NCI-H82 treated with DMSO at 0.1 percent for 48 hours (cell line): ENCODE results near the gene ZNF595.
"Not testable (repeated sequence)": the region's sequence is repeated elsewhere in the genome, so short reads cannot be mapped to it uniquely, and the experiment has no call there.

Source experiments
- DNase-seq: peaks from one replicate; lab custom pipeline; 2025; ENCODE audit not compliant: unreplicated experiment; lab: John Stamatoyannopoulos, UW

ZNF595 gene

DNA sequence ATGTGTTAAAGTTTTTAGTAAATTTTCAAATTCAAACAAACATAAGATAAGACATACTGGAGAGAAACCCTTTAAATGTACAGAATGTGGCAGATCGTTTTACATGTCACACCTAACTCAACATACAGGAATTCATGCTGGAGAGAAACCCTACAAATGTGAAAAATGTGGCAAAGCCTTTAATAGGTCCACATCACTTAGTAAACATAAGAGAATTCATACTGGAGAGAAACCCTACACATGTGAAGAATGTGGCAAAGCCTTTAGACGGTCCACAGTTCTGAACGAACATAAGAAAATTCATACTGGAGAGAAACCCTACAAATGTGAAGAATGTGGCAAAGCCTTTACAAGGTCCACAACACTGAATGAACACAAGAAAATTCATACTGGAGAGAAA lies 32.8 kb downstream of the ZNF595 start:
- no peak for DNase-seq

DNA sequence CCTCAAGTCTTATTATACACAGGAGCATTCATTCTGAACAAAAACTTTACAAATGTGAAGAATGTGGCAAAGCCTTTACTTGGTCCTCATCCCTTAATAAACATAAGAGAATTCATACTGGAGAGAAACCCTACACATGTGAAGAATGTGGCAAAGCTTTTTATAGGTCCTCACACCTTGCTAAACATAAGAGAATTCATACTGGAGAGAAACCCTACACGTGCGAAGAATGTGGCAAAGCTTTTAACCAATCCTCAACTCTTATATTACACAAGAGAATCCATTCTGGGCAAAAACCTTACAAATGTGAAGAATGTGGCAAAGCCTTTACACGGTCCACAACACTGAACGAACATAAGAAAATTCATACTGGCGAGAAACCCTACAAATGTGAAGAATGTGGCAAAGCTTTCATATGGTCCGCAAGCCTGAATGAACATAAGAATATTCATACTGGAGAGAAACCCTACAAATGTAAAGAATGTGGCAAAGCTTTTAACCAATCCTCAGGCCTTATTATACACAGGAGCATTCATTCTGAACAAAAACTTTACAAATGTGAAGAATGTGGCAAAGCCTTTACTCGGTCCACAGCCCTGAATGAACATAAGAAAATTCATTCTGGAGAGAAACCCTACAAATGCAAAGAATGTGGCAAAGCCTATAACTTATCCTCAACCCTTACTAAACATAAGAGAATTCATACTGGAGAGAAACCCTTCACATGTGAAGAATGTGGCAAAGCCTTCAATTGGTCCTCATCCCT lies 33.6 kb downstream of the ZNF595 start:
- not testable (repeated sequence) for DNase-seq

DNA sequence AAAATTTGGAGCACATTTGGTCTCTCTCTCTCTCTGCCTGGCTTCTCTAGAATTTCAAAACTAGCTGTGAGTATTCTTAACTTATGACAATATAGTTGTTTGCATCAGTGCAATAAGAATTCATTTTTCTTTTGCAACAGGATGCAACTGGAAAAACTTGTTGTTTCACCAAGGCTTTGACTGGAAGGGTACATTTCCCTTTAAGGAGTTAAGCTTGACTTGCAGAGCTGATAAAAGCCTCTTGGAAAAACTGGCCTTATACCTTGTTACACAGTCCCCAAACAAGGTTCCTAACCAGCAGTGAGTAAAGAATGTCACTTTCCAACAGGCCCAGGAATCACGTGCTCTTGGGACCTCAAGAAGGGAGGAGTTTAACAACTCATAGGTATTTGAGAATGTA lies 45.3 kb downstream of the ZNF595 start:
- no peak for DNase-seq

DNA sequence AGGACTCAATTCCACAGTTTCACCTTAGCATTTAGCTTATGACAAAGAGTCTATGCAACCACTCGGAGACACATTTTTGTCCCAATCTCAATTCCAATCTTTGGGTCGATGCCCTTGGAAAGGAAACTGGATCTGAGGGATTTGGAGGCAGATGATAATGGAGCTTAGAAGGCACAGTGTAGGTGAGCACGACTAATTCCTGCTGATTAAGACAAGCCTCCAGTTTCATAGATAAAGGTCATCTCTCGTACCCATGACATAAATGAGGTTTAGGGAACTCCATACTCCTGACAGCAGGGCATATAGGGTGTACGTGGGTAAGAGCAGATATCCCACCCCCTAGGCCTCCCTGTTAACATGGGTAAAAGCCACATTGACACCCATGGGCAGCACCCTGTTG lies 46.7 kb downstream of the ZNF595 start:
- DNase-seq, result no peak

- DNase-seq, result no peak
Measured at GRCh38 chr4:107083-107443, 53.9 kb downstream of the ZNF595 start.

DNA sequence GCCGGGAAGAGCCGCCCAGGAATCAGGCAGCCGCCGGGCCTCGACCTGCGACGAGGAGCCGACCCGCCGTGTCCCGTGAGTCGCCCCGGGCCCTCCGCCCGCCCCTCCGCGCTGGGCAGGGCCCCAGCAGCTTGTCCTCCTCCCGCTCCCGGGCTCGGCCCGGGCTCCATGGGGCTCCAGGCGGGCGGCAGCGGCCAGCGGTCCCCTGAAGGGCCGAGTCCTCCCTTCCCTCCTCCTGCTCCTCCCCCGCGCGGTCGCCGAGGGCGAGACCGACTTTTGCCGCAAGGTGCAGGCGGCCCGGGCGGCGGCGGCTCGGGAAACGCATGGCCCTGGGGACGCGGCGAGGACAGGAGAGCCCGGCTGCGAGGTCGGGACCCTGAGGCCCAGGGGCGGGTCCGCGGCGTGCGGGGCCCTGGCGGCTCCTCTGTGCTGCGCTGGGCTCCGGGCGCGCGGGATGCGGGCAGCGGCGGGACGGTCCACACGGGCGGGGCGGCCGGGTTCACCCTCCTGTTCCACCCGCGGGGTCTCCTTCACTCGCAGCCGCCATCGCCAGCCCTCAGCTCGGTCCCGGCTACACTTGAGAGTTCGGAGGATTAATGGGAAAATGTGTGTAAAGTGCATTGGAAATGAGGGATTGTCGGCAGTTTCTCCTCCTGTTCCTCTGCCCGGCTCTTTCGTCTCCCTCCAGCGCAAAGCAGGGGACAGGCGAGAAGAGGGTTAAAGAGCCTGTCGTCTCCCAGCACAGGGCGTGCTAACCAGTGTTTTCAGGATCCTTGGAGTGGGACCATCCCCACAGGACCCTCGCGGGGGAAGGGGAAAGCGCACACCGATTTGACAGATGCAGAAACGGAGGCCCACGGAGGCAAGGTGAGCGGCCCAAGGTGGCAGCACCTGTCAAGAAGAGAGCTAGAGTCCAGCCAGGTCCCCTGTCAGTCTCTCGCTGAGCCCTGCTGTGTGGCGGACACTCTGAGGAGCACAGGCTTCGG lies 54.6 kb downstream of the ZNF595 start:
- DNase-seq, result no peak

- no peak for DNase-seq
Measured at GRCh38 chr4:112771-113170, 59.6 kb downstream of the ZNF595 start.

- no peak for DNase-seq
Measured at GRCh38 chr4:113732-114131, 60.6 kb downstream of the ZNF595 start.

- no peak for DNase-seq
Measured at GRCh38 chr4:114149-114548, 61.0 kb downstream of the ZNF595 start.

DNA sequence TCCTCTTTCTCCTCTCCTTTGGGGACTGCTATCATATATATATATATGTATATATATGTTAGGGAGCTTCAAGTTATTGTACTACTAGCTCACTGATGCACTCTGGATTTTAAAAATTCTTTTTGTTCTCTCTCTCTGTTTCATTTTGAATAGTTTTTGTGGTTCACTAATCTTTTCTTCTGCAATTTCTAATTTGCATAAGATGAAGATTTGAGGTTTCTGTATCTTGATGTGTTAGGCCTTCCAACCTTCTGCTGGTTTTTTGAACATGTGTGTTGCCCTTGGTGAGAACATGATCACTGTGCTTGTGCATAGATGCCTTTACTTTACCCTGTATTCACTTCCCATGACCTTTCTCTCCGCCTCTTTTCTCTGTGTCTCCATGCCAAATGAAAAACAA lies 63.4 kb downstream of the ZNF595 start:
- no peak for DNase-seq

- no peak for DNase-seq
Measured at GRCh38 chr4:120616-121015, 67.5 kb downstream of the ZNF595 start.

GRCh38 chr4:121408-122084 lies 68.4 kb downstream of the ZNF595 start:
- DNase-seq, result no peak

DNA sequence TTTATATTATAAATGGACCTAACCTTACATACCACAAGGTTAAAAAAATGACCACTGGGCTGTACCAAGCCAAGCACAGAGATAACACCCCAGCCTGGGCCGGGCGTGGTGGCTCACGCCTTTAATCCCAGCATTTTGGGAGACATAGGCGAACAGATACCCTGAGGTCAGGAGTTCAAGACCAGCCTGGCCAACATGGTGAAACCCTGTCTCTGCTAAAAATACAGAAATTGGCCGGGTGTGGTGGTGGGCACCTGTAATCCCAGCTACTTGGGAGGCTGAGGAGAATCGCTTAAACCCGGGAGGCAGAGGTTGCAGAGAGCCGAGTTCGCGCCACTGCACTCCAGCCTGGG lies 70.8 kb downstream of the ZNF595 start:
- DNase-seq, result not testable (repeated sequence)

- DNase-seq, result peak; percentile 84
Measured at GRCh38 chr4:124275-125081, 71.4 kb downstream of the ZNF595 start, which contains the start of gene ZNF718. ZNF718 (plus strand) TSS chr4:124501; CDS start chr4:124671, 170 bp downstream.

DNA sequence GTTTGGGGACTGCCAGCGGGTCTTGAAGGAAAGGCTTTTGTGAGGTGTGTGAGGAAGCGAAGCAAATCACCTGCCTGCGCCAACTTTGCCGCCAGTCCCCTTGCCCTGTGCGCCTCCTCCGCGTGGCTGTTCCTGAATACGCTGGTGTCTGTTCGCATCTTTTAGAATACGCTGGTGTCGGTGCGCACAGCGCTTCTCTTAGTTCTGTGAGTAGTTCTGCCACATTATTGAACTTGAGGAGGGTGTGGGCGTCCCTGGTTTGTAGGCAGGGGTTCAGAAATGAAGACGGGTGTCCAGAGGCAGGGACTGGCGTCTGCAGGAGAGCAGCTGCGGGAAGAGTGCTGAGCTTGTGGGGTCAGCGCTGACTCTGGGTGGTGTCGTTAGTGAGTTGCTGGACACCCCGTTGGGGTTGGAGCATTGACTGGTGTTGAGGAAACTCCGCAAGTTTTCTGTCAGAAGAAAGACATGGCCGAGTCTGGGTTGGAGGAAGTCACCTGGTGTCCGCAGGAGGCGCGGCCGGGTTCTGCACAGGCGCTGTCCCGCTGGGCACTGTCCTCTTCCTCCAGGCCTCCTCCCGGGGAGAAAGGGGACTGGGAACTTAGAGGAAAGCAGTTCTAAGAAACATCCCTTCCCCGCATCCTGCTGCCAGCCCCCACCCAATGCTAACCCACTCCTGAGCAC lies 72.1 kb downstream of the ZNF595 start:
- DNase-seq, result no peak

DNA sequence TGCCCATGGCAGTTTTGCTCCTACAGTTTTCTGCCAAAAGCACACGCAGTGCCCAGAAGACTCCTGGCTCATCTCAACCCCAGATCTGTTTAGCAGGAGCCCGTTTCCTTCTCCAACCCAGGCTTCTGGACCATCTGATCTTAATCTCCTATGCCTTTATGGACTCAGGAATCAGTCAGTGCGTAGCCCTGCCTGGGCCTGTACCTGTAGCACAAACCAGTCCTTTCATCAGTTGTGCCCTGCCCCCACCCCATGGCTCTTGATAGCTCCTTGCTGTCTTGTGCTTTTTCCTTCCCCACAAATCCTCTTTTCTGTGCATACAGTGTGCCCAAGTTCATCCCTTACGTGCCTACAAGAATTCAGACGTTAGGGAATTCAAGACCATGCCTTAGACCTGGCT lies 72.7 kb downstream of the ZNF595 start:
- DNase-seq, result no peak

- DNase-seq, result no peak
Measured at GRCh38 chr4:132483-132882, 79.4 kb downstream of the ZNF595 start.
